NT2/D1 (cell line): Measurements from ENCODE around the gene TBX5.
A peak's percentile ranks its signal among the peaks of the same experiment; 100 is the strongest.

Experiments used
- SUZ12 ChIP-seq: IDR thresholded peaks from 2 replicates; pipeline ENCODE4 v1.6.1; 2011; ENCODE audit not compliant: insufficient read length, insufficient read depth; ENCODE audit errors: extremely low read depth
- YY1 ChIP-seq: IDR thresholded peaks from 2 replicates; pipeline ENCODE4 v1.6.1; 2011; ENCODE audit not compliant: insufficient read length, insufficient read depth
- ZNF274 ChIP-seq: IDR thresholded peaks from 2 replicates; pipeline ENCODE4 v1.6.1; 2011; ENCODE audit warnings: mild to moderate bottlenecking, low read depth, low read length

- TF ChIP-seq YY1, result no peak
- no peak for TF ChIP-seq ZNF274
- TF ChIP-seq SUZ12, result peak; percentile 64
These were observed 7.7 kb downstream of the TBX5 start for GRCh38 chr12:114397978-114398881.
